Skin epidermis (tissue), 12 donors: ENCODE data around the gene RNASE9.
"Not testable (repeated sequence)": the region's sequence is repeated elsewhere in the genome, so short reads cannot be mapped to it uniquely, and the experiment has no call there.

Experiments
- H3K27ac ChIP-seq, 21 experiments: fragments of 200-600 bp; sonication (generic) in 11 of 21; one replicate each; pipeline ENCODE4 v1.5.0; 2020; ENCODE audit warnings: mild to moderate bottlenecking in 3 of 21, inconsistent platforms in 2 of 21, moderate library complexity in 2 of 21
- H3K4me3 ChIP-seq, 7 experiments: fragments of 200-600 bp; sonication (generic) in 2 of 7; one replicate each; pipeline ENCODE4 v1.5.0; 2020; ENCODE audit warnings: inconsistent platforms in 2 of 7, mild to moderate bottlenecking in 2 of 7, moderate library complexity in 1 of 7

The RNASE9 gene

DNA sequence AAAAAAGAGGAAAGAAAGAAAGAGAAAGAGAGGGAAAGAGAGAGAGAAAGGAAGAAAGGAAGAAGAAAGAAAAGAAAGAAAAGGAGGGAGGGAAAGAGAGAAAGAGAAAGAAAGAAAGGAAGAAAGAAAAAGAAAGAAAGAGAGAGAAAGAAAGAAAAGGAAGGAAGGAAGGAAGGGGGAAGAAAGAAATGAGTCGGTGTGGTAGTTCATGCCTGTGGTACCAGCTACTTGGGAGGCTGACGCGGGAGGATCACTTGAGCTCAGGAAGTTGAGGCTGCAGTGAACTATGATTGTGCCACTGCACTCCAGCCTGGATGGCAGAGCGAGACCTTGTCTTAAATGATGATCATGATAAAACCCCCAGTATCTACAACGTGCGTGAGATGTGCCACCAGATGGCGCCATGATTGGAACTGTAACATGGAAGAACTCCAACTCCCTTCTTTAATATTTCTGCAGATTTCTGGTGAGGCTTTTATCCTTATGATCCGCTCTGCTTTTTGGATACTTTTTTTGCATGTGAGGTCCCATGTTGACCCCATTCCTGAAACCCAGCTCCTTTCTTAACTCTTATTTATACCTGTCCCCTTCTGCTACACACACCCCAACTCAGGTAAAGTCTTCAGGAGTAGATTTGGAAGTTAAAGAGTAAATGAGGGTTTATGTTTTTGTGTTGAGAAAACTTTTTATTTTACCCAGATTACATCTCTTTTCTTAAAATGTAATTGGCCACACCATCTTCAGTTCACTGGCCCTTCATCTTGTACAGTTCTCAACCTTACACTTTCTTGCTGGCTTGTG, 29.9 kb downstream of the RNASE9 start:
- no peak overlapping the region for H3K4me3 ChIP-seq
- H3K27ac ChIP-seq = no peak overlapping the region

DNA sequence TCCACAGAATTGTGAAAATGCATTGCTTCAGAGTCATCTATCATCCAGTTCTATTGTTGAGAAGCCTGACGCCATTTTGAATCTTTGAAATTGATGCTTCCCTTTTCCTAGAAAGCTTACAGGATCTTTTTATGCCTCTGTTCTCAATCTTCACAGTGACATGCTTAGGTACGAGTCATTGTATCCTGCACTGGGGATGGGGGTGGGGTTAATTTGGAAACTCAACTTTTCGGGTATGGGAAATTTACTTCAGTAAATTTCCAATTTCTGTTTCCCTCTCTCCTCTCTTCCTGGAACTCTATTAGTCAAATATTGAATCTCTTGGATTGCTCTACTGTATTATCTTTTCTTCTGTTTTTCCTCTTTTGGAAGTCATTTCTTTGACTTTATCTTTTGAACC, 31.0 kb downstream of the RNASE9 start:
- Histone ChIP-seq H3K27ac (no peak overlapping the region), H3K4me3 (no peak overlapping the region)

DNA sequence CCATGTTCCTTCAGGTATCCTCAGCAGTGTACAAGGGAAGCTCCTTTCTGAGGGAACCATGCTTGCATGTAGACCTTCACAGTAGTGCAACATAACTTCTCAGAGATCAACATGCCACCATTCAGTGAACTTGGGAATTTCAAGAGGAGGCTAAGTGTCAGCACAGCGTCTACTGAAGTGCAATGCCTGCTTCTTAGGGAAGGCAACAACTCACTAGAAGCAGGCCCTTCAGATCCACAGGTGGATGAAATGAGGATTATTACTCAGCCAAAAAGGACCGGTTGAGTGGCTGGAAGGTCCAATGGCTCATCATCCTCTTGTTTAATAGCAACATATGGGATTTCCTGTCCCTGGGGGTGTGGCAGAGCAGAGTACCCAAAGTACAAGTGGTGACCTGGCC, 36.8 kb downstream of the RNASE9 start:
- no peak overlapping the region for H3K27ac ChIP-seq
- H3K4me3 ChIP-seq = no peak overlapping the region

DNA sequence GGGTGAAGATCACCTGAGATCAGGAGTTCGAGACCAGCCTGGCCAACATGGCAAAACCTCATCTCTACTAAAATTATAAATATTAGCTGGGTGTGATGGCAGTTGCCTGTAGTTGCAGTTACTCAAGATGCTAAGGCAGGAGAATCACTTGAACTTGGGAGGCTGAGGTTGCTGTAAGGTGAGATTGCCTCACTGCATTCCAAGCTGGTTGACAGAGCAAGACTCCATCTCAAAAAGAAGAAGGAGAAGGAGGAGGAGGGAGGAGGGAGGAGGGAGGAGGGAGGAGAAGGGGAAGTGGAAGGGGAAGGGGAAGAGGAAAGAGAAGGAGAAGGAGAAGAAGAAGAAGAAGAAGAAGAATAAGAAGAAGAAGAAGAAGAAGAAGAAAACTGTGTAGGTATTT, 38.5 kb downstream of the RNASE9 start:
- Histone ChIP-seq H3K27ac (no peak overlapping the region), H3K4me3 (no peak overlapping the region)

GRCh38 chr14:20516921-20517320, 43.9 kb downstream of the RNASE9 start:
- Histone ChIP-seq H3K27ac (peak overlapping the region in 1 of 21 experiments; percentile 11), H3K4me3 (no peak overlapping the region)

- H3K27ac ChIP-seq = no peak overlapping the region
- H3K4me3 ChIP-seq = no peak overlapping the region
Measured at GRCh38 chr14:20515846-20516245, 45.0 kb downstream of the RNASE9 start.

- no peak overlapping the region for H3K4me3 ChIP-seq
- no peak overlapping the region for H3K27ac ChIP-seq
Measured at GRCh38 chr14:20512177-20512905, 48.5 kb downstream of the RNASE9 start.

DNA sequence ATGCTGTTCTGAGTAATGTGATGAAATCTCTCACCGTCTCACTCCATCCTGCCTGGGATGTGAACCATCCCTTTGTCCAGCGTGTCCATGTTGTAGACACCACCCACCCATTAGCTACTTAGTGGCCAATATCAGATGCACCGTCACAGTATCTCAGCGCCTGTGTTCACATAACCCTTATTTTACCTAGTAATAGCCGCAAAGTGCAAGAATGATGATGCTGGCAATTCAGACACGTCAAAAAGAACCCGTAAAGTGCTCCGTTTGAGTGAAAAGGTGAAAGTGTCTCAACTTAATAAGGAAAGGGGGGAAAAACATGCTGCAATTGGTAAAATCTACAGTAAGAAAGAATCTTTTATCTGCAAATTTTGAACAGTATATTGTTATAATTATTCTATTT, 52.5 kb downstream of the RNASE9 start:
- Histone ChIP-seq H3K27ac (no peak overlapping the region), H3K4me3 (no peak overlapping the region)

- H3K4me3 ChIP-seq, H3K27ac ChIP-seq: not testable (repeated sequence)
Measured at GRCh38 chr14:20507537-20507936, 53.3 kb downstream of the RNASE9 start.

DNA sequence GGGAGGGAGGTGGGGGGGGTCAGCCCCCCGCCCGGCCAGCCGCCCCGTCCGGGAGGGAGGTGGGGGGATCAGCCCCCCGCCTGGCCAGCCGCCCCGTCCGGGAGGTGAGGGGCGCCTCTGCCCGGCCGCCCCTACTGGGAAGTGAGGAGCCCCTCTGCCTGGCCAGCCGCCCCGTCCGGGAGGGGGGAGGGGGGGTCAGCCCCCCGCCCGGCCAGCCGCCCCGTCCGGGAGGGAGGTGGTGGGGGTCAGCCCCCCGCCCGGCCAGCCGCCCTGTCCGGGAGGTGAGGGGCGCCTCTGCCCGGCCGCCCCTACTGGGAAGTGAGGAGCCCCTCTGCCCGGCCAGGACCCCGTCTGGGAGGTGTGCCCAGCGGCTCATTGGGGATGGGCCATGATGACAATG, 54.1 kb downstream of the RNASE9 start:
- H3K4me3 ChIP-seq, H3K27ac ChIP-seq: not testable (repeated sequence)

GRCh38 chr14:20506276-20506675, 54.6 kb downstream of the RNASE9 start:
- not testable (repeated sequence) for H3K27ac ChIP-seq, H3K4me3 ChIP-seq
